ENCODE results near the gene MZF1.

DNA sequence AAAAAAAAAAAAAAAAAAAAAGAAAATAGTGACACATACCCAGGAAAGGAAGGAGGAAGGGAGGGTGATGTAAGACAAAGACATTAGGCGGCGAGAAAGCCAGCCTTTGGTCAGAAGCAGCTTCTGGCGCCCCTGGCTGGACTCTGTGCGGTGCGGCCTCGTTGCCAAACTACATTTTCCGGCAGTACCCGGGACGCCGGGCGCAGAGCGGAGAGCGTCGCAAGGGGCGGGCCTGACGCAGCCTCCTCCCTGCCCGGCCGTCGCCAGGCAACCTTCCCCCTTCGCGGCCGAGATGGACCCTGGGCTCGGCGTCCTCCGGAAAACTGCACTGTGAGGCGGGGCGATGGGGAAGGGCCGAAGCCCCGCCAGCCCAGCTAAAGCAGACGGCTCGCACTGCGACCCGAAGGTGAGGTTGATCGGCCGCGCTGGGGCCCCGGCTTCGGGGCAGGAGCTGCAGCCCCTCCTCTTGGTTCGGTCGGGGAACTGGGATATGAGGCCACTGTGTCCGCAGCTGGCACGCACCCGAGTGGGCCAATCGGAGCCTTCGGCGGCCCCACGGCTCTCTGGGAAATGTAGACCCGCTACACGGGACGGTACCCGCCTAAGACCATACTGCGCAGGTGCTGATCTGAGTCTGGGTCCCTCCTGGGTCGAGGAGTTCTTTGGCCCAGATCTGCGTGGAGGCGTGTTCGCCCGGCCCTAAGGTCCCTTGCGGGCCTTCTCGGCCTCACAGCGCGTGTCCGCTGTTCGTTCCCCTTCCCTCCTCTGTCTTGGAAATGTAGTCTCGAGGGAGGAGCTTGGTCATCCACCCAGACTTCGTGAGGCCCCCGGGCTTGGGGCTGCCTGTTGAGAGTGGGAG, 2.3 kb upstream of the MZF1 start:
- no peak for TF ChIP-seq EHMT2 (IDR thresholded peaks at IDR 0.05)
- TF ChIP-seq, protein P1, sequence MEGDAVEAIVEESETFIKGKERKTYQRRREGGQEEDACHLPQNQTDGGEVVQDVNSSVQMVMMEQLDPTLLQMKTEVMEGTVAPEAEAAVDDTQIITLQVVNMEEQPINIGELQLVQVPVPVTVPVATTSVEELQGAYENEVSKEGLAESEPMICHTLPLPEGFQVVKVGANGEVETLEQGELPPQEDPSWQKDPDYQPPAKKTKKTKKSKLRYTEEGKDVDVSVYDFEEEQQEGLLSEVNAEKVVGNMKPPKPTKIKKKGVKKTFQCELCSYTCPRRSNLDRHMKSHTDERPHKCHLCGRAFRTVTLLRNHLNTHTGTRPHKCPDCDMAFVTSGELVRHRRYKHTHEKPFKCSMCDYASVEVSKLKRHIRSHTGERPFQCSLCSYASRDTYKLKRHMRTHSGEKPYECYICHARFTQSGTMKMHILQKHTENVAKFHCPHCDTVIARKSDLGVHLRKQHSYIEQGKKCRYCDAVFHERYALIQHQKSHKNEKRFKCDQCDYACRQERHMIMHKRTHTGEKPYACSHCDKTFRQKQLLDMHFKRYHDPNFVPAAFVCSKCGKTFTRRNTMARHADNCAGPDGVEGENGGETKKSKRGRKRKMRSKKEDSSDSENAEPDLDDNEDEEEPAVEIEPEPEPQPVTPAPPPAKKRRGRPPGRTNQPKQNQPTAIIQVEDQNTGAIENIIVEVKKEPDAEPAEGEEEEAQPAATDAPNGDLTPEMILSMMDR (IDR thresholded peaks at IDR 0.05 in 2 of 3, conservative IDR thresholded peaks at IDR 0.05 in 1 of 3; ENCODE audit: insufficient read depth in 2 of 3, low read depth in 1 of 3, low read length in 3 of 3): peak in 2 of 3 experiments; percentile 23 to 31; a peak in 2 of 6 replicates
- peak; percentile 23; the same call in 1 of the 2 replicates for TF ChIP-seq CC2D1A (IDR thresholded peaks at IDR 0.05)
- 0 out of 2 replicates have a peak, but pooled peaks have one; percentile 25 for TF ChIP-seq KAT7 (CRISPR knock-in tag; IDR thresholded peaks at IDR 0.05; ENCODE audit: borderline replicate concordance)
- TF ChIP-seq TBP (optimal IDR thresholded peaks at IDR 0.05; ENCODE audit: low read depth, low read length): peak; percentile 49
- no peak for TF ChIP-seq MED1 (CRISPR knock-in tag; IDR thresholded peaks at IDR 0.05; ENCODE audit: borderline replicate concordance)
- no peak for TF ChIP-seq RBM39 (optimal IDR thresholded peaks at IDR 0.05; ENCODE audit: low read depth, low read length)
- TF ChIP-seq EZH2 (IDR thresholded peaks at IDR 0.05; ENCODE audit: borderline replicate concordance, low read depth, low read length): no peak
- TF ChIP-seq CBX3 (IDR thresholded peaks at IDR 0.05; ENCODE audit: borderline replicate concordance in 1 of 2, low read length in 2 of 2): no peak
- no peak for TF ChIP-seq FOXM1 (IDR thresholded peaks at IDR 0.05; ENCODE audit: low read depth)
- TF ChIP-seq FOXM1 (CRISPR knock-in tag; IDR thresholded peaks at IDR 0.05; ENCODE audit: low read depth): no peak

All from K562 (cell line).